HL-60/S4 treated with retinoic acid at 250 ng/mL for 4 days and 3 days (cell line): Measurements from ENCODE around the gene NFATC1.

Experiments
- in situ Hi-C: fragments of 300-500 bp; cut with MboI; formaldehyde crosslinking; loops from 2 replicates; pipeline ENCODE4 v1.7.0; 2022; ENCODE audit warnings: low sequenced_read_pairs

The NFATC1 gene

DNA sequence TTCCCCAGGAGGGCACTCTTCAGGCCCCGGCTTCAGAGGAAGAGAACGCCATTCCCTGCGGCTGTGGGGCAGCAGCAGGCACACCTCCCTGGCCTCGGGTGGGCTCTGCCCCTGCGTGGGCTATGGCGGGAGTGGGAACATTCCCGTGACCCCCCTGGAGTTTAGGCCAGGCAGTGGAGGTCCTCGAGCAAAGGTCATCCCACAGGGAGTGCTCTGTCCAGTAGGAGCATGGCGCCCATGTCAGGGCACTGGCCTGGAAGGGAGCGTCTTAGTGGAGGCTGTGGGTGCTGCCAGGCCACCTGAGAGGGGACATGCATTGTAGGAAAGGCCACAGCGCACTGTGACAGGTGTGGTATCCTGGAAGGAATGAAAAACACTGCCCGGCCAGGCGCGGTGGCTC lies 9.2 kb upstream of the NFATC1 start:
- in situ Hi-C loops = no loop called here

DNA sequence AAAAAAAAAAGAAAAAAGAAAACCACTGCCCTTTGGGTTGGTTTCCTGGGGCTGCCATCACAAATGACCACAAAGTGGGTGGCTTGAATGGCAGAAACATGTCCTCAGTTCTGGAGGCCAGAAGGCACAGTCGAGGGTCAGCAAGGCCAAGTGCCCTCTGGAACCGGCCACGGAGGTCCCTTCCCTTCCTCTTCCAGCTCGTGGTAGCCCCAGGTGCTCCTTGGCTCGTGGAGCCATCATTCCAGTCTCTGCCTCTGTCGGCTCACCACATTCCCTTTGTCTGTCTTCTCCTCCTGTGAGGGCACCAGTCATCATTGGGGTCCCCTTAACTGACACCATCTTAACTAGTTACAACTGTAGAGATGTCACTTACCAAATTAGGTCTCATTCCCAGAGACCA lies 8.5 kb upstream of the NFATC1 start:
- in situ Hi-C loops = no loop called here

DNA sequence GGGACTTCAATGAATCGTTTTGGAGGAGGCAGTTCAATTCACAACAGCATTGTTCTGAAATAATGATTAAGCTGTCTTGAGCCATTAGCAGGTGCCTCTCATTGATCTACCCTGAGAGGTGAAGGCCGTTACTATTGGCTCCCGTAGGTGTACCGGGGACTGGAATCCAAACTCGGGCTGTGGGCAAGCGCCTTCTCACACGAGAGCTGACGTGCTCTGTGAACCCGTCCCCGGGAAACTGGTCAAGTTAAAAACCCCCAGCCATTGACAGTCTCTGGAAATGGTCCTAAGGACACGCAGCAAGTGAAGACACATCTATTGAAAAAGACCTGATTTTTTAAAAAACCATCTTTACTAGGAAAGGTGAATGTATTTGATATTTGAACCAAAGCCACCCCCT lies 8.1 kb upstream of the NFATC1 start:
- in situ Hi-C loops = no loop called here

DNA sequence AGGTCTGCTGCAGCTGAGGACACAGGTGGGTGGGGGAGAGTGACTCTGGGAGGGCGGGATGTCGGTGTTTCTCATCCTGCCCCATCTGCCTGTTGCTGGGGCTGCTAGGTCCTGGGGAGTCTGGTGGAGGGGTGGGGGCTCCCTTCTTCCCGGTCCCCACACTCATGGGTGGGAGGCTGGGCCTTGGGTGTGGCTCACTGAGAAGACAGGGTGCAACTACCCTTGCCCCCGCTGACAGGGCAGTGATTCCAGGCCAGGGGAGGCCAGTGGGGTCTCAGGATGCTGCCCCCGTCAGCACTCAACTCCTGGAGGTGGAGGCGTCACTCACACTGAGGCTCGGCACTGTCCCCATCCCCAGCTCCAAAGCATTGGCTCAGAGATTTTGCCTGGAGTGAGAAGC lies 7.7 kb upstream of the NFATC1 start:
- in situ Hi-C loops = no loop called here

DNA sequence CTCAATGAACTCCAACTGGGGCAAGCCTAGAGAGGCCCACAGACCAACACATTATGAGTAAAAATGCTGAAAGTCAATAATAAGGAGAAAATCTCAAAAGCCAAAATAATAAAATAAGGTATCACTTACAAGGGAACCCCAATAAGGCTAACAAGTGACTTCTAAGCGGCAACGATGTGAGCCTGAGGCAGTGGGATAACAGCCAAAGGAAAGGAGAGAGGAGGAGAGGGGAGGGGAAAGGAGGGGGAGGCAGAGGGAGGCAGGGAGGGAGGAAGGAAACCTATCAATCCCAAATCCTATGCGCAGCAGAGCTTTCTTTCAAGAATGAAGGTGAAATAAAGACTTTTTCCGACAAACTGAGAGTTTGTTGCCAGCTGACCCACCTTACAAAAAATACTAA lies 6.0 kb upstream of the NFATC1 start:
- in situ Hi-C loops = no loop called here

DNA sequence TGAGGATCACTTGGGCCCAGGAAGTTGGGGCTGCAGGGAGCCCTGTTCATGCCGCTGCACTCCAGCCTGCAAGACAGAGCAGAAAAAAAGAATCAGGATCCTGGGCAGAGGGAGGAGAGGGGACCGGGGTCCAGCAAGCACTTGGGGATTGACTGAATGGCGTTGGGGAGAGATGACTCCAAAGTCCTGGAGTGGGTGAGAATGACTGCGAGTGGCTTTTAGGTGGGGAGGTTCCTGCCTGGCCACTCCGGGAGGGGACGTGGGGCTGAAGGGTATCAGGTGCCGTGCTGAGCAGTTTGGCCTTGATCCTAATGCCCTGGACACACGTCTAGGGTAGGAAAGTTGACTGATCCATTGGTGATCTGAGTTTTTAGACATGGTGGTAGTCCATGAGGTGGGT lies 3.5 kb upstream of the NFATC1 start:
- in situ Hi-C loops = no loop called here

DNA sequence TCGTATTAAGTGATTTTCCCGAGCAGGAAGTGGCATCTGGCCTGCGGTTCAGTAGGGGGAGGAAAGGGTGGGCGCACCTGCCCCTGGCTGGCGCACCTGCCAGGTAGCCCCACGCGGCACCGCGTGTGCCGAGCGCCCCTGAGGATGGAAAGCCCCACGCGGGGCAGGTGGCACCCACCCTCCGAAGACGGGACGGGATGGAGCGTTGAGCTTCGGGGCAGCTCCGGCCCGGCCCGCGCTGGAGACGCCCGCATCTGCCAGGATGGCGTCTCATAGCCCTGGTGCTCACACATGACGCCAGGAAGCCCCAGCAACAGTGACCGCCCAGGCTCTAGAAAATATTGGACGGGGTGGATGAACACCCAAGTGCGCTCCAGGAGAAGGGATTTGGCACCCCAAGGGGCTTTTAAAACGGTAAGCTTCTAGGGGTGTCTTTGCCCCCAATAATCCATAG lies 2.5 kb upstream of the NFATC1 start:
- in situ Hi-C loops = no loop called here

DNA sequence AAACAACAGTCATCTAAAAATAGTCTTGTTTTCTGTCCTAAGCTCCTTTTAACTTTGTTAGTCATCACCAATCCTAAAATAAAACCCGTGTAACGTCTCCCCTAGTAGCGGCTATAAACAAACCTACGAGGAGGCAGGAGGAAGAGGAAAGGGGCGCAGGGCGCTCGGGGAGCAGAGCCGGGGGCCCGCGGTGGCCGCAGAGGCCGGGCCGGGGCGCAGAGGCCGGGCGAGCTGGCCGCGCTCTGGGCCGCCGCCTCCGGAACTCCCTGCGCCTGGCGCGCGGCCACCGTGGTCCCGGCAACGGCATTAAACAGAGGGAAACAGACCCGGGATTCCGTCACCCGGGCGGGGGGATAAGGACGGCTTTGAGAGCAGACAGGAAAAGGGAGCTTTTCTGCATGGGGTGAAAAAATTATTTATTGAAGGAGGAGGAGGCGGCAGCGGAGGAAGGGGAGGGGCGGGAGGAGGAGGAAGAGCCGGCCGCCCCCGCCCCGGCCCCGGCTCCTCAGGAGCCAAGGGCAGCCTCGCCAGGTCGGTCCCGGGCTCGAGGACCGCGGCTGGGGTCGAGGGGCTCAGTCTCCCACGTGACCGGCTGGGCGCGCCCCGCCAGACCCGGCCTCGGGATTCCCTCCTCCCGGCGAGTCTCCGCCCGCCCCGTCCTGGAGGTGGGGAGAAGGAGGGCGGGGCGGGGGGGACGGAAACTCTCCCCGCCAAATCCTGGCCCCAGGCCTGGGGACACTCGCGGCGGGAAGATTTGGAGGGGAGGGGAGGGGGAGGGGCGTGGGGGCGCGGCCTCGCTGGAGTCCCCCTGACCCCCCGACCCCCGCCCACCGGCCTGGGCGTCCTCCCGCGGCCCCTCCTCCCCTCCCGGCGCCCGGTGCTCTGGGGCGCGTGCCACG lies 1.8 kb upstream of the NFATC1 start:
- in situ Hi-C loops = no loop called here

DNA sequence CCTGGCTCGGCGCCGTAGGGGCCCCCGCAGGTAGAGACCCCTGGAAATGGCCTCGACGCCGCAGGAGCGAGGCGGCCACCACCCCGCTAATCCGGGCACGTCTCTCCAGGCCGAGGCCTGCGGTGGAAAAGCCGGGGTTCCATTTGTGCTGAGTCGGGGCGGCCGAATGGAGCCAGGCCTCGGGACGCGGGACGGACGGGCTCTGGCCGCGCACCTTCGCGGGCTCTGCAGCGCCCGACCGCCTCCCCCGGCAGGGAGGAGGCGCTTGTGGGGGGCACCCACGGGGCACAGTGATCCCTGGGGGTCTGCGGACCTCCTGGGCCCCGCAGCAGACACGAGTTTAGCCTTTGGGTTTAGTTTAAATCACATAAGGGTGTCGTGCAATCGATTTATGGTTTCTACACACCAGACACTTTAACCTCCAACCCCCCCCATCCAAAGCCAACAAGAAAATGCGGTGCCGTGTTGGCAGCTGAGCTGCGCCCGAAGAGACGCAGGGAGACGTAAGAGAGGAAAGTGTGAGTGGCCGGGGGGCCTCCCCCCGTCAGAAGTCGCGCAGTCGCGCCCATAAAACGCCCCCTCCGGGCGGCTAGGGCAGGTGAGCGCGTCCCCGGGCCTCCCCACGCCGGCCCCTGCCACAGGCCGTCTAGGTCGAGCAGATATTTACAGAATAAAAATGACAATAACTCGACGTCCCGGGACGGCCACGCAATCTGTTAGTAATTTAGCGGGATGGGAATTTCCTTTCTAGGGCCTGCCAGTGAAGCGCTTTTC lies 1.0 kb upstream of the NFATC1 start:
- in situ Hi-C loops = no loop called here

DNA sequence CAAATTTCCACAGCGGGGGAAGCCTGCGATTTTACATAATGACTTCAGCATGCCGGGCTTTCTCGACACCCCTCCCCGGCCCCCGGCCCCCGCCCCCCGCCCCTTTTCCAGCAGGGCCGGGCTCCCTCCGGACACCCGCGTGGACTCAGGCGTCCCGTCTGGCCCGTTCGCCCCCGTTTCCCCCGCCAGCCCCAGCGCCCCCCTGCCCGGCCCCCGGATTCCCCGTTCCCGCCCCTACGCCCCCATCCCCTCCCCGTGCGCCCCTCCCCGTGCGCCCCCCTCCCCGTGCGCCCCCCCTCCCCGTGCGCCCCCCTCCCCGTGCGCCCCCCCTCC lies 456 bp upstream of the NFATC1 start:
- in situ Hi-C loops = no loop called here

DNA sequence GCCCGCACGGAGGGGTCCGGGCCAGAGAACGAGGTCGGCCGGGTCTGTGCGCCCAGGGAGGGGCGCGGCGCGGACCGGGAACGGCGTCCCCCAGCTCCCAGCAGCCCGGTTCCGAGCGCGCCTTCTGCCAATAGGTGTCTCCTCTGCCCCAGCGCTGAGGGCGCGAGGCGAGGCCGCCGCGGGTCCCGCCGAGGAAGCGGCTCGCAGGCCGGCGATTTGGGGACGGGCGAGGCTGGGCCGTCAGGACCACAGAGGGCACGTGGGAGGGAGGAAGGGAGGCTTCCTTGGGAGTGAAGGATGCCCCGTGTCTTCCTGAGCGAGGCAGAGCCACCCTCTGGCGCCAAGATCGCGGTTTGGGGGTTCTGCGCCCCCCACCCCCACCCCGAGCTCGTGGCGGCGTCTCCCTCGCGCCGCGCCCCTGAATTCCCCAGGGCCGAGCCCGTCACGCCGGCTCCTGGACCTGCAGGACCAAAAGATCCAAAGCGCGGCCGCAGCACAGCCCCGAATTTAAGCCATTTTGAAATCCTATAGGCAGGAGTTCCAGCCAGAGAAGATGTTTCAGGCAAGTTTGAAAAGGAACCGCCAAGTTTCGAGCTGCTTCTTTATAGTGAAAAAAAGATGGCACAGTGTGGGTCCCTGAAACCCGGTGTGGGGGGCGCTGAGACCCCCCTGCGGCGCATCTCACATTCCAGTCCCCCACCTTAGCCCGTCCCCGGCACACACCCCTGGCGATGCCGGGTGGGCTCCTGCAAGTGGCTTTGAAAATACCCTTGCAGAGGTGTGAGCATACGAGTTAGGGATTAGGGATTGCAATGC lies 909 bp downstream of the NFATC1 start:
- in situ Hi-C loops = no loop called here

DNA sequence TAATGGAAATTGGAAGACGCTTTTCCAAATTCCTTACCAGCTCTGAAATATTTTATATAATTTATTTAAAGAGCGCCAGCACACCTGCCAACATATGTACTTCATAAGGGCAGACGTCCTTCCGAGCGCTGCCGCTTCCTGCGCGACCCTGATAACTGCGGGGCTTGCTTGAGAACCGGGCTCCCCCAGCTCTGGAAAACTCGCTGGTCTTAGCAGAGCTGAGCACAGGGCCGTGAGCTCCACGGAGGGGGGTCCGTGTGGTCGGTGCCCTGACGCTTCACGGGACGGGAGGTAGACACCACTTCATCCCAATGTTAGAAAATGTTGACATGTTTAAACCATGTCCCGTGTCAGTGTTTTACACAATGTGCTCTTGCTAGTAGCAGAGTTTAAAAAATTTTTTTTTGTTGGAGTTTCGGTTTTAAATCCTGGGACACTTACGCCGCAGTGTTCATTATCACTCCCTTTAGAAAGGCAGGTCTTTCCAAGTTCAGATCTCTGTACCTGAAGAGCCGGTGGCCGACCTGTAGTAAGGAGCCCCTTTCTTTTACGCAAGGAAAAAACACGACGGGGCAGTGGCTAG lies 1.6 kb downstream of the NFATC1 start:
- in situ Hi-C loops = no loop called here

DNA sequence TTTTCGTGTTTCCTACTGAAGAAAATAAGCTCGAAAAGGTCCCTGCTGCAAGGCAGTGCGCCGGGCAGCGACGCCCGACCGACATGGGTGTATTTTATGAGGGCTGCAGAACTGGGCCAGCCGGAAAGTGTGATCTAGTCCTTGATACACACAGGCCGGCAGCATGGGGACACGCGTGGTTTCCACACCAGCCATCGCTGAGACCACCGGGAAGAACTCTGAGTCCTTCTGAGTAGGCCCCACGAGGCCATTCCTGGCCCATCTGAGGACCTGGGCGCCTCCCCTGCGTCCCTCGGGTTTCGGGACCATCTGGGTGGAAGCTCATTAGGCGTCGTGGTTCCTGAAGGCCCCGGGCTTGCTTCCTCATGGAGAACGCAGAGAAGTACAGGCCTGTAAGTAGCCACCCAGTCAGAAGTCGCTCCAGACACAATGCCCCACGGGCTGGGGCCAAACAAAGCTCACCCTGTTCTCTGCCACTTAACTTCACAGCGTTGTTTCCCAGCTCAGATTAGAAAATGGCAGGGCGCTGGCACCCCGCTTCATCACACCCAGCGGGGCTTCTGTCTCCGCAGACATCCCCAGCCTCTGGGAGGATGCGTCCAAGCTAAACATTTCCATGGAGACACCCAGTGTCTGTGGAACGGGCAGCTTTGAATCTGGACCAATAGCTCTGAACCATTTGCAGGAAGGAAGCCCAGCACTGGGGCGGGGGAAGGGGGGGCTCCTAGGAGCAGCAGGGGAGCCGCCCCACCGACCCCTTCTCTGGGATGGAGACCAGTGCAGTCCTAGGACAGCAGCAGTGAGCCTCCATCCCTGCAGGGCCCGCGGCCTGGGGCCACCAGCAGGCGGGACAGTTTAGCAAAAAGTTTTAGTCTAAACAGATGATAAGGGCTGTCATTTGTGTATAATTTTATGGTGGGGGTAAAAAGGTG lies 2.4 kb downstream of the NFATC1 start:
- in situ Hi-C loops = no loop called here

DNA sequence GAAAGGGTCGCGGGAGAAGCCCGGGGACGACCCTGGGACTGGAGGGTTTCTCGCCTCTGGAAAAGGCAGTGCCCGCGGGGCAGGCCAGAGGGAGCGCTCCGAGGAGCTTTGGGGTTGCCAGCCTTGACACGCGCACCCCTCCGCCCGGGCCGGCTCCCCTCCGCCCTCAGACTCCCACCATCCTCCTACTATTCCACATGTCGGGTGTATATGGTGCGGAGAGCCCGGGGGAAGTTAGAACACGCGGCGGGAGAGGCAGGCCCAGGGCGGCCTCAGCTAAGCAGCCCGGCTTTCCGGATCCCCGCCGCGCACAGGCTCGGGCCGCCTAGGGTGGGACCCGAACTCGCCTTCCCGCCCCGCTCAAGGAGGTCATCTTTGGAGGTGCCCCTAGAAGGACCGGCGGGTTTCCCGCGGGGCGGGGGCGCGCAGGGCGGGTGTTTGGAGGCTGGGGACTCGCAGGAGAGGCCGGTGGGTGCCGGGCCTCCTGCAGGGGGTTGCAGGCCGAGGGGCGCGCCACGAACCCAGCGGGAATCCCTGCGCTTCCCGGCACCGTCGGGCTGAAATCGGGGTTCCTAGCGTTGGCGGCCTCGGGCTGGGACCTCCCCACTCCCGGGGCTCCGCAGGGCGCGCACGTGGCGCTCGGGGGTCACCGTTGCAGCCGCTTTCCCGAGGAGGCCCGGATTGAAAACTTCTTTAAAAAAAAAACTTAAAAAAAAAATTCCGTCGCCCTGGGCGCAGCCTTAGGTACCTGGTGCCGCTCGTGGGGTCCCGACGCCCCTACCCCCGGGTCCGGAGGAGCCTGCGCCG lies 3.7 kb downstream of the NFATC1 start:
- in situ Hi-C loops = loop anchor here (10.0 kb wide), 1 partner anchor 115 kb away; no protein-coding TSS in a partner anchor

DNA sequence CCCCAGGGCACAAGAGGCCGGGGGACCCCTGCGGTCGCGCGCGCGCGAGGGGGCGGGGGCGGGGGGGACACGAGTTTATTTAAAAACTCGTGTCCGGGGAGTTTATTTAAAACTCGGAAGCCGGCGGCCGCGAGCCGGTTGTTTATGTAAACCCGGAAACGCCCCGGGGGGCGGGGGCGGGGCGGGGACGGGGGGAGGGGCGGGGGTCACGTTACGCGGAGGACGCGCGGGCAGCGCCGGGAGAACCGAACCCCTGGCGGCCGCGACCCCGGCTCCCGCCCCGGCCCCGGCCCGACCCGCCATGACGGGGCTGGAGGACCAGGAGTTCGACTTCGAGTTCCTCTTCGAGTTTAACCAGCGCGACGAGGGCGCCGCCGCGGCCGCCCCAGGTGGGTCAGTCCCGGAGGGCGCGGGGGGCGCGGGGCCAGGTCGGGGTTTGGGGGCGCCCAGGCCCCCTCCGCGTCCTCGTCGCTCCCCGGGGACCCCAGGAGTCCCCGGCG lies 4.4 kb downstream of the NFATC1 start:
- in situ Hi-C loops = loop anchor here (10.0 kb wide), 1 partner anchor 115 kb away; no protein-coding TSS in a partner anchor

DNA sequence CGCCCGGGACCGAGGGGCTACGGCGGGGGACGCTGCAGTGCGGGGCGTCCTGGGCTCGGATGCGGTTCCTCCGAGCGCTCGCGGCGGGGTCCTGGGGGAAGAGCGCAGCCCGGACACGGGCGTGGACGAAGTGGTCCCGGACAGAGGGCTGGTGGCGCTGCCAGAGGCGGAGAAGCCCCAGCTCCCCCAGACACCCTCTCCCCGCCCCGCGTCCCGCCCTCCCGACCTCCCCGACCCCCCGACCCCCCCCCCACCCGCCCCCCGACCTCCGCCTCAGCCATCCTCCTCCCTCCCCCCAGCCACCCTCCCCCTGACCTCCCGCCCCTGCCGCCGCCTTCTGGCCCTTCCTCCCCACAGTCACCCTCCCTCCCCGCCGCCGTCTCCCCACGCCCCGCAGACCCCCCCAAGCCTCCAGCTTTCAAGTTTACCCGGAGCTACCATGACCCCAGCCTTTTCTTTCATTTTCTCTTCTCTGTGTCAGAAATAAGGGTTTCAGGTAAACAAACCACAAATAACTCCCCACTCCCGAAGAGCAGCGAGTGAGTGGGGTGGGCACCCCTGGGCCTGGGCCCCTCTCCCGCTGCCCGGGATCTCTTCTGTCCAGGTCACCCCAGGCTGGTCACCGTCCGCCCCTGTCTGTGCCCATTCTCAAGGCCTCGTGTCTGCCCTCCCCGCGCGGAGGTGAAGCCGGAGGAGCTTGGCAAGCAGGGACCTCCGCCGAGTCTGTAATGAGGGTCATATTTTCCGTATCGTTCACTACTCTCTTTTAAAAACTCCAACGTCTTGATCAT lies 5.1 kb downstream of the NFATC1 start:
- in situ Hi-C loops = loop anchor here (10.0 kb wide), 1 partner anchor 114 kb away; no protein-coding TSS in a partner anchor

DNA sequence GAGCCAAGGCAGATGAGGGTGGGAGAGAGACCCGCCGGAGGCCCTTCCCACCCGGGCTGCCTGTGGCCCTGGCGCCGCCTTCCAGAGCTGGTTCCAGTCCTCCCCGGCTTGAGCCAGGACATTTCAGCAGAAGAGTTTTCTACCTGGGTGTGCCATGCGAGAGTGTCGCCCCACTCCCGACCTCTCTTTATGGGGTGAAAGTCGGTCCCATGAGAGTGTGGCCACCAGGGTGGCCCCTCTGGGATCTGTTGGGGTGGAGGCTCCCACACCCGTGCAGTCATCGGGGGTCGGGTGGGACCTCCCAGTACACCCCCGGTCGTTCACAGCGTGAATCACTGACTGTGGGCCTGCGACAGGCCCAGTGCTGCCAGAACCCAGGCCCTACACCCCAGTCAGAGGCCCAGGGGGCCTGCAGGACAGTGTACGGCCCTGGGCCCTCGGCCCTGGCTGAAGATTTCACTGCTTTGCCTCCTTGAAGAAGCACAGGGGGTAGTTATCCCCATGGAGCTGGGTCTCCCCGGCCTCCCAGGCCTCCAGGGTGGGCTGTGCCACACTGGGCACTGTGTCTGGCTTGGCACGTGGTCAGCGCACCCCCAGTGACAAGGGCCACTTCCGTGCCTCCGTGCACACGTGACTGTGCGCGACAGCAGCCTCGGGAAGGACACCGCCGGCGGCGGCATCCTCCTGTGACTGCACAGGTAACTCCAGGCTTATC lies 5.9 kb downstream of the NFATC1 start:
- in situ Hi-C loops = loop anchor here (10.0 kb wide), 1 partner anchor 113 kb away; no protein-coding TSS in a partner anchor
